GM08714 (cell line): Measurements from ENCODE around the gene TFF3.

ENCODE experiments used
- H3K4me3 ChIP-seq: fragments of 200-500 bp; sonication (Bioruptor generic); 2 replicates; pipeline ENCODE4 v1.5.1; 2014; ENCODE audit warnings: mild to moderate bottlenecking, low read length, inconsistent platforms
- ZNF274 ChIP-seq: IDR thresholded peaks from 2 replicates; pipeline ENCODE4 v1.6.1; 2012; ENCODE audit warnings: mild to moderate bottlenecking, low read depth, low read length

The TFF3 gene, protein sequence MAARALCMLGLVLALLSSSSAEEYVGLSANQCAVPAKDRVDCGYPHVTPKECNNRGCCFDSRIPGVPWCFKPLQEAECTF

DNA sequence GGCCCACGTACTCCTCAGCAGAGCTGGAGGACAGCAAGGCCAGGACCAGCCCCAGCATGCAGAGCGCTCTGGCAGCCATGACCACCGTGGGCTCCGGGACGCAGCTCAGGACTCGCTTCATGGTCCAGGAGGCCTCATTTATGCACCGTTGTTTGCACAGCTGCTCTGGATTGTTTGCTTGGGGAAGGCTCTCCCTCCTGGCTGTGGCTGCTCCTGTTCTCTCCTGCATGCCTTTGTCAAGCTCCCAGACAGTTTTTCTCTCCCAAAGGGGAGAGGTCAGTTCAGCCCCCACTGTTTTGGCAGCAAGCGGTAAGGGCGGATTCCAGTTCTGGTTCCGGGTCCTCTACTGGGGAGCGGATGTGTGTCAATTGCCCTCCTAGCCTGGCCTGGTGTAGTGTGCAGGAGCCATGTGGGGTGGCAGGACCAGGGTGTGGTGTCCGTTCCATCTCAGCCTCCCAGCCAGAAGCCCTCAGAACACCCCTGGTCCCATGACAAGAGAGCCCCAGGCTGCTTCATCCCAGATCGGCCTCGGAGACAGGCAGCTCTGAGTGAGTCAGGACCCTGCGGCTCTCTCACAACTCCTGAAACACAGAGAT, at the start of gene TFF3:
Gene TFF3, minus strand, starts transcription at position 114 of the 596 bp plus-strand sequence. Its CDS starts 35 bp downstream, at position 79.
- TF ChIP-seq ZNF274, result no peak
- no peak within 1 kb of the TSS for H3K4me3 ChIP-seq

DNA sequence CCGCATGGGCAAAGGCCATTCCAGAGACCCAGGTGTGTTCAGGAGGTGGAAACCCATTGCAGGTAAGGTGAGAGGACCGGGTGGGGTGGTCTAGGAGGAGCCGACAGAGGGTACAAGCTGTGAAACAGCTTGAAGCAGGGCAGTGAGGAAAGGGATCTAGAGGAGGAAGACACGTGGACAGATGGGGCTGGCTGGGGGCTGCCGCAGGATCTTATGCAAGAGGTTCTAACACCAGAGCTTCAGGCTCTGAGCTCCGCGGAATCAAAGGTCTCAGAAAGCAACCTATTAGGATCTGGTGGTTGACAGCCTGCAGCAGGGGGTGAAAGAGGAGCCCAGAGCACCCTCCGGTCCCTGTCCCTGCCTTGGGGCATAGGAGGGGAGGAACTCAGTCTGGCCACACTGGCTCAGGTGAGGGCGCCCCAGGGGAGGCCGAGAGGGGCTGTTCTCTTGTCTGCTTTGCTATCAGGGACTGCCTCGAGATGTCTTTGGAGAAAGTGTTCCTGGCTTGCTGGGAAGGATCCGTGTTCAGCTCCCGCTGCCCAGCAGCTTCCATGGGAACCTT, 49.2 kb upstream of the TFF3 start:
- no peak overlapping the region for H3K4me3 ChIP-seq
- no peak for TF ChIP-seq ZNF274

DNA sequence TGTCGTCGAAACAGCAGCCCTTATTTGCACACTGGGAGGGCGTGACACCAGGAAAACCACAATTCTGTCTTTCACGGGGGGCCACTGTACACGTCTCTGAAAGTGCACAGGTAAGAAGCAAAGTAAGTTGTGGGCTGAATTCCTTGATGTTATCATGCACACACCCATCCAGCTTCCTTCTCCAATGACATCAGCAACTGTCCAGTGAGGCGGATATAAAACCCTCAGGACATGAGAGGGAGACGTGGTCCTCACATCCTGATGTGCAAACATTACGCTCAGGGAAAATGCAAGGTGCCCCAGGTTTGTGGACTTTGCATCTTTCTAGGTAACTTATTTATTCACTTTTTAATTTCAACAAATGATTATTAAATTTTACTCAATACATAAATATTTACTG, 48.1 kb upstream of the TFF3 start:
- no peak for TF ChIP-seq ZNF274
- no peak overlapping the region for H3K4me3 ChIP-seq

DNA sequence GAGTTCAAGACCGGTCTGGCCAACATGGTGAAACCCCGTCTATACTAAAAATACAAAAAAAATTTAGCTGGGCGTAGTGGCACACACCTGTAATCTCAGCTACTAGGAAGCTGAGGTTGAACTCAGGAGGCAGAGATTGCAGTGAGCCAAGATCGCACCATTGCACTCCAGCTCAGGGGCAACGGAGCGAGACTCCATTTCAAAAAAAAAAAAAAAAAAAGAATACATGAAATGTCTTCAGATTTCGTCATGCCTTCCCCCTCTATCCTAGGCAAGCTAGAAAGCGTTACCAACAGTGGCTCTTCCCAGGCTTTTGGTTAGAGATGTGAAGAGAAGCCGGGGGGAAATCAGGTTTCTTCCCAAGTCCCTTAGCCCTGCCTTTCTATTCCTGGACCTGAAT, 47.5 kb upstream of the TFF3 start:
- TF ChIP-seq ZNF274, result no peak
- H3K4me3 ChIP-seq, result no peak overlapping the region

DNA sequence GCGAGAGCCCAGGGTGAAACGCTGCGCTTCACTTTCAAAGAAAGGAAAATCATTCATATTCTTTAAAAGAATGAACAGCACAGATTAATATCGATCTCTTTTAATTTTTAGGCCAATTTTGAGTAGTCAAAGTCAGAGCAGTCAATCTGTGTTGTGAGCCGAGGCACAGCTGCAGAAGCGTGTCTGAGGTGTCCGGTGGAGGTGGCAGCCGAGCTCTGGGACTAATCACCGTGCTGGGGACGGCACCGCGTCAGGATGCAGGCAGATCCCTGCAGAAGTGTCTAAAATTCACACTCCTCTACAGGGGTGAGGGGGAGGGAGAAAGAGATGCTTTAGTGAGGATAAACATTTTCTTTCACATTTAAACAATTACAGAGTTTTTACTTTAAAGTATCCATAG, 47.0 kb upstream of the TFF3 start:
- TF ChIP-seq ZNF274, result no peak
- H3K4me3 ChIP-seq, result no peak overlapping the region

DNA sequence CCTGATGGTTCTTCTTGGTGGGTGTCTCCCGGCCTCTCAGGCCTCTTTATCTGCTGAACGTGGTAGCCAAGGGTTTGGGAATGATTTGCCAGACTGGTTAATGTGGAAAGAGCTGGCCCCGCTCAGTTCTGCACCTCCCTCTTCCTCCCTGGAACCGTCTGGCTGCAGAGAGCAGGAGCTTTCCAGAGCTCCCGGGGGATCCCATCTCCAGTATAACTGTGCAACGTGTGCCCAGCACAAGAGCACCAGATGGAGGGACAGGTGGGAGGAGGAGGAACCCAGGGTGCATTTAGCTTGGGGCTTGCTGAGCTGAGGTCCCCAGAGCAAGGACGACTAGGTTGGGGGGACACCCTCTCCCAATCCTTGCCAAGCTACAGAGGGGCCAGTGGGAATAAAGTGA, 46.1 kb upstream of the TFF3 start:
- no peak overlapping the region for H3K4me3 ChIP-seq
- no peak for TF ChIP-seq ZNF274

DNA sequence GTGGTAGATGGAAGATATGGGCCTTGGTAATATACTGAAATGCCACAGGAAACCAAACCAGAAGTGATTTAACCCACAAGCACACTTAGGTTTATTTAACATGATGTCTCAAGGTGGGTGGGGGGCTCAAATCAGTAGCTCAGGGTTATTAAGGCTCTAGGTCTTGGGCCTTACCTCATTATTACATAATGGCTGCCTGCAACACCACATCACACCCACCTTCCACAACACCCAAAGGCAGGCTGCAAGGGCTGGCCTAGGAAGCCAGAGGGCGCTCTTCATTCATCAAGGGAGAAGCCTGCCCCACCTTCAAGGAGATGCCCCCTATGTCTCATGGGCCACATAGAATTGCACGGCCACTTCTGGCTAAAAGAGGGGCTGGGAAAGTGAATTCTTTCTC, 45.1 kb upstream of the TFF3 start:
- H3K4me3 ChIP-seq, result no peak overlapping the region
- no peak for TF ChIP-seq ZNF274

DNA sequence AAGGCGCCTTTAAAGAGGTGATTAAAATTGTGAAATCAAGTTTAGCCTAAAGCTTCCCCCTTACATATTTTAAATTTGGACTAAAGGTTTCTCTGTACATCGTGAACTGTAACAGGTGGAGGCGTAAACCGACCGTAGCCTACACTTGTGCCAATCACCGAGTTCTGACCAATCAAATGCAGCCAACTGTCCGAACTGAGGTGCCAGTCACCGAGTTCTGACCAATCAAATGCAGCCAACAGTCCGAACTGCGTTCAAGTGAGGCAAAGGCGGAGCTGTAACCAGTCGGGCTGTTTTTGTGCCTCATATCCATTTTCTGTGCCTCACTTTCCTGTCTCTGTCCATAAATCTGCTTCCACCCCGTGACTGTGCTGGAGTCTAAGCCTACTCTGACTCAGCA, 43.7 kb upstream of the TFF3 start:
- no peak for TF ChIP-seq ZNF274
- H3K4me3 ChIP-seq, result no peak overlapping the region

DNA sequence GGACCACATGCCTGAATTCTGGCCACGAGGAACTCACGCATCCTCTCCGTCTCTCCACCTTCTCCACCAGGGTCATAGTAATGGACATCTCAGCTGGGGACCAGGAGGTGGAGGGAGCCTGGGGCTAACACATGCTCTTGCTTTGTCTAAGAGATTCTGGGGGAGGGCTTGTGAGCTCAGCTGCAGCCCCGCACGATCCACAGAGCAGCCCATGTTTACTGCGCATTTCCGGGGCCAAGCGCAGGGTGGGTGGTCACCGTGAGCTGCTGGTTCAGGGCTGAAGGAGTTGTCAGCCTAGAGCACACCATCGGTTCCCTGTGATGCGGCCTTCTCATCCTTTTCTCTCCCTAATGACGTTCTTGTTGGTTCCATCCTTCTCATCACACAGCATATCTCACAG, 43.1 kb upstream of the TFF3 start:
- H3K4me3 ChIP-seq, result no peak overlapping the region
- TF ChIP-seq ZNF274, result no peak

DNA sequence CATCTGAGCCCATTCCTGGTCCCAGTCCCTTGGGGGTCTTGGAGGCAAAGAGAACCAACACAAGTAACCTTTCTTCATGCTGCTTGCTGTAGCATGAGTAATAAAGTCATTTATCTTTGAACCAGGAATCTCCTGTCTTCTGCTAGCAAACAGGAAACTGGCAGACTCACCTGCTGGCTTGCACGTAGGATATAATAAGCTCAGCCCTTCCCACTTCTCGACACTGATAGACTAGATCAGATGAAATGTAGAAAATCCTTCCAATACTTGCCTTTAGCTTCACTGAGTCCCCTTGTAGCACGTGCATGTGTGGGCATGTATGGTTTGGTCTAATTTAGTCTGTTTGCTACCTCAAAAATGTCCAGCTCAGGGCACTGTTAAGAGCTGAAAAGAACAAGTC, 42.1 kb upstream of the TFF3 start:
- no peak for TF ChIP-seq ZNF274
- no peak overlapping the region for H3K4me3 ChIP-seq

DNA sequence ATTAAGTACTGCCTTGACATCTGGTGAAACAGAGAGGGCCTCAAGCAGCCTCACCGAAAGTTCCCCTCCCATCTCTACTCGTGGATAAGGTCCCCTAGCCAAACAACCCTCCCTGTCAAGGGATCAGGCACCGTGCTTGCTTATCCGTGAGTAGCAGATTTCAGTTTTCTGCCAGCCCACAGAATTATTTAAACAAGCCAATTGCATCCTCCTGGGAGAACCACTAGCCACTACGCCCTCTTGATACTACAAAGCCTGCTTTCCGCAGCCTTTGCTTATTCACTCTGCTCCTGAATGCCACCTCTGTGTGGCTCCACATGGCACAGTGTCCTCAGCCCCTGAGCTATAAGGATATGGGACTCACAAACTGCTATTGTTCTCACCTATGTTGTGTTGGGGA, 41.4 kb upstream of the TFF3 start:
- no peak for TF ChIP-seq ZNF274
- no peak overlapping the region for H3K4me3 ChIP-seq

DNA sequence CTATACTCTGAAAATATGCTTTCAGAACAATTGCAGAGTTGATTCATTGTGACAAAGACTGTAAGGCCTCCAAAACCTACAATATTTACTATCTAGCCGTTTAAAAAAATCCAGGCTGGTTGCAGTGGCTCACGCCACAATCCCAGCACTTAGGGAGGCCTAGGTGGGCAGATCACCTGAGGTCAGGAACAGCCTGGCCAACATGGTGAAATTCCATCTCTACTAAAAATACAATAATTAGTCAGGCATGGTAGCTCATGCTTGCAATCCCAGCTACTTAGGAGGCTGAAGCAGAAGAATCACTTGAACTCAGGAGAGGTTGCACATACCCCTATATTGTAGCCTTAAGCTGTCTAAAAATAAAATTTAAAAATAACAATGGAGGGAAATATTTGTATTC, 40.8 kb upstream of the TFF3 start:
- TF ChIP-seq ZNF274, result no peak
- no peak overlapping the region for H3K4me3 ChIP-seq

DNA sequence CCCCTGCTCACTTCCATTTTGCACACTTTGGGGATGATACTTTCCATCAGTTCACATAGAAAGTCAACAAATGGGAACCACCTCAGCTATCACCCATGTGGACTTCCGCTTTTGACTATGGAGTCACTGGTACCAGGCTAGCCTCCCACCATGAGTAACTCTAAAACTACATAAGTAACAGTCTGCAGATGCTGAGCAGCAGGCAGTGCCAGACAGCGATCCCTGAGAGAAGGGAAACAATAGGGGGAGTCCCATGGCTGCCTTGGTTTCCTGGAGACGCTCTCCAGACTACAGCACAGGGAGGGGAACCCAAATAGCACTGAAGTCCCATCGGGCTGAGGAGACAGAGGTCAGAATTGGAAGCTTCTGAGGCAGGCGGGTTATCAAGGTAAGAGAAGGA, 38.4 kb upstream of the TFF3 start:
- H3K4me3 ChIP-seq, result no peak overlapping the region
- no peak for TF ChIP-seq ZNF274

DNA sequence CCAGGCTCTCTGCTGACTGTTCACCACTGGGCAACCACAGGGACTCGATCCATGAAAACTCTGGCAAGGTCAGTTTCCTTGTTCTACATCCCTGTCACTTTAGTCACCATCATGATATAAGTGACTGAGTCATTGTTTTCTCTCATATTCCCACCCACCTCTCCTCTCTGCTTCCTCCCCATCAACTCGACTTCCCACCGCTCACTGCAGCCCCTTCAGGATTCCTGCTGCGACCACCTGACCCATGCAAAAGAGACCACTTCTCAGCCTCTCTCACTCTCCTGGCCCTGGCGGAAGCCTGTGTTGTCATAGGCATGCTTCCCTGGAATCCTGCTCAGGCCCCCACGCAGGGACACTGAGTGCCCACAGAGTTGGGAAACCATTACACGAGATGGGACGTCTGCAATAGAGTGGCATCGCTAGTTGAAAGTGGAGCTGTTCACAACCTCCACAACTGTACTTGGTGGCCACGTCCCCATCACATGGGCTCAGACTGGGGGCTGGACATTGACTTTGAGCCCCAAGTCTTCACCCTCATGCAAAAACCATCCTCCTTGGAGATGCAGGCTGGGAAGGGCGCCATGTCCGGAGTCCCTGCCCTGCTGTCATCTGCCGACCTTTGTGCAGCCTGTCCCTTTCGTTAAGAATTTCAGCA, 37.4 kb upstream of the TFF3 start:
- no peak overlapping the region for H3K4me3 ChIP-seq
- no peak for TF ChIP-seq ZNF274
